Measurements from ENCODE around the gene SYT2. TPM values are rescaled to one million over a fixed set of nuclear protein-coding genes. Genes with fewer than 3 reads are reported as not detected.
"Not testable (repeated sequence)": the region's sequence is repeated elsewhere in the genome, so short reads cannot be mapped to it uniquely, and the experiment has no call there.

The SYT2 gene
- total and polyA plus RNA-seq, 9 of the 15 experiments (the other 6 are each of a cell fraction or from before 2014, with no cell fraction given) = not detected

DNA sequence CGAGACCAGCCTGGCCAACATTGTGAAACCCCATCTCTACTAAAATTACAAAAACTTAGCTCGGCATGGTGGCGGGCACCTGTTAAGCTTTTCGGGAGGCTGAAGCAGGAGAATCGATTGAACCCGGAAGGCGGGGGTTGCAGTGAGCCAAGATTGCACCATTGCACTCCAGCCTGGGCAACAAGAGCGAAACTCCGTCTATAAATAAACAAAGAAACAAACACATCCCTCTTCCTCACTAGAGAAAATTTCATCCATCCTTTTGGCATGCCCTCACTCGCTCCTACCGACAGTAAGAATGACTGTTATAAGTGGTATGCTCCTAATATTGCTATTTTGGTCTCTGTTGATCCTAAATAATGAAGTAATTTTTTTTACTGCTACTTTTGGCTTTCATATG, 166.7 kb downstream of the SYT2 start:
- H3K79me2 ChIP-seq (ENCODE audit: control insufficient read depth, insufficient read depth, low read length); FAIRE-seq; H3K27ac ChIP-seq (ENCODE audit: extremely low read depth, low read depth, low read length); ATAC-seq; H4K20me1 ChIP-seq (replicated peaks; ENCODE audit: control insufficient read depth, insufficient read depth, low read length); H3K9ac ChIP-seq (ENCODE audit: insufficient read depth in 1 of 2, low read depth in 2 of 2, low read length in 2 of 2); H3K9me1 ChIP-seq (ENCODE audit: control insufficient read depth, insufficient read depth, low read length); H3K9me3 ChIP-seq (replicated peaks; ENCODE audit: control insufficient read depth, insufficient read depth, low read depth, low read length); DNase-seq (ENCODE audit: extremely low read depth in 1 of 4, low spot score in 3 of 4); H3K4me3 ChIP-seq; H3K27me3 ChIP-seq (ENCODE audit: control insufficient read depth in 2 of 2, insufficient read depth in 2 of 2, low read length in 2 of 2); H2AFZ ChIP-seq (ENCODE audit: low read depth, low read length); H3K36me3 ChIP-seq (ENCODE audit: control insufficient read depth, insufficient read depth, low read length); in situ Hi-C loops (cut with MboI); CTCF ChIA-PET (ENCODE audit: low intra/inter-chr PET ratio); BruUV-seq (replicated peaks); intact Hi-C loops (cut with micrococcal nuclease); H3K4me2 ChIP-seq (ENCODE audit: insufficient read depth, low read length): not testable (repeated sequence)
- 95% methylated on average over 11 of the region's 11 CpGs for WGBS (ENCODE audit: insufficient coverage, low coverage, missing lambda C conversion rate)
- H3K4me1 ChIP-seq (replicated peaks in 1 of 2; ENCODE audit: control insufficient read depth in 2 of 2, insufficient read depth in 2 of 2, low read length in 2 of 2) = peaks cover 0 to 27% of the 10 kb centered on the region in 2 experiments; a peak in 3 of 5 replicates
- POLR2A ChIA-PET = interaction anchor here (0.9 to 1.9 kb wide), 2 partner anchors 9 to 18 kb away, joined by 3 to 4 read pairs; no protein-coding TSS in a partner anchor

DNA sequence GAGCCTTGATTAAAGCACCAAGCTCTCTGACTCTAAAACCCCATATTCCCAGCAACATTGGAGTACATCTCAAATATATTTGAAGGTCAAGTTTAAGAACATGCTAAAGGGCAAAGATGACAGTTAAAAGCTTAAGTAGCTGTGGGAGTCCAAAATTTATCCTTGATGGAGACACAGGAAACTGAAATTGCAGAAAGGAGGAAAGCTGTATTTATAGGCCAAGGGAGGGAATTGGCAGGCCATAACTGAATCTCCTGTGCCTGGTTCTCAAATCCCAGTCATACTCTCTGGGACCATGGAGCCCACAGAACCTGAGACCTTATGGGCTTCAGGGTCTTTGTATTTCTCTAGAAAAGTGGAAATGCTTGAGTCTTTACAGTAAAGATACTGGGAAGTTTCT, 167.8 kb downstream of the SYT2 start:
- BruUV-seq (replicated peaks); H3K9ac ChIP-seq (ENCODE audit: insufficient read depth in 1 of 2, low read depth in 2 of 2, low read length in 2 of 2); H3K79me2 ChIP-seq (ENCODE audit: control insufficient read depth, insufficient read depth, low read length); FAIRE-seq; H3K4me2 ChIP-seq (ENCODE audit: insufficient read depth, low read length); H3K9me3 ChIP-seq (replicated peaks; ENCODE audit: control insufficient read depth, insufficient read depth, low read depth, low read length); H3K27ac ChIP-seq (ENCODE audit: extremely low read depth, low read depth, low read length); POLR2A ChIA-PET; intact Hi-C loops (cut with micrococcal nuclease); H3K36me3 ChIP-seq (ENCODE audit: control insufficient read depth, insufficient read depth, low read length); H4K20me1 ChIP-seq (replicated peaks; ENCODE audit: control insufficient read depth, insufficient read depth, low read length); DNase-seq (ENCODE audit: extremely low read depth in 1 of 4, low spot score in 3 of 4); H3K9me1 ChIP-seq (ENCODE audit: control insufficient read depth, insufficient read depth, low read length); H3K27me3 ChIP-seq (ENCODE audit: control insufficient read depth in 2 of 2, insufficient read depth in 2 of 2, low read length in 2 of 2); in situ Hi-C loops (cut with MboI); ATAC-seq; H2AFZ ChIP-seq (ENCODE audit: low read depth, low read length); H3K4me3 ChIP-seq; CTCF ChIA-PET (ENCODE audit: low intra/inter-chr PET ratio): not testable (repeated sequence)
- H3K4me1 ChIP-seq (replicated peaks in 1 of 2; ENCODE audit: control insufficient read depth in 2 of 2, insufficient read depth in 2 of 2, low read length in 2 of 2) = peaks cover 0 to 27% of the 10 kb centered on the region in 2 experiments; a peak in 3 of 5 replicates

DNA sequence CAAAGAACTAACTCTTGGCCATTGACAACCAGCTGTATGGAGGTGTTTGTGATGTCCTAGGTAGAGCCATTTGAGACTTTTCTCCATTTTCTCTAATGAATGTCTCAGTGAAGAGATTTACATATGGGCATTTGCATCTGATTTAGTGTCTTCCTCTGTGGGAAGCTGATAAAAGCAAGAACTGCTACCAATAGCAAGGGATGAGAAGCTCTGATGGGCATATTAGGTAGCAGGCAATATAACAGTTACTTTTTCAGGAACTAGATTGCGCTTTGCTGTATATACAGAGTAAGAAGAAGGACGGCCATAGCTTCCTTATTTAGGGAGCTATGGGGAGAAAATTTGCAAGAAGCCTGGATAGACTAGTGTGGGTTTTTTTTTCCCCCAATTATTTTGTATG, 169.4 kb downstream of the SYT2 start:
- H3K9me3 ChIP-seq (replicated peaks; ENCODE audit: control insufficient read depth, insufficient read depth, low read depth, low read length); CTCF ChIA-PET (ENCODE audit: low intra/inter-chr PET ratio); H3K79me2 ChIP-seq (ENCODE audit: control insufficient read depth, insufficient read depth, low read length); H4K20me1 ChIP-seq (replicated peaks; ENCODE audit: control insufficient read depth, insufficient read depth, low read length); H3K27ac ChIP-seq (ENCODE audit: extremely low read depth, low read depth, low read length); POLR2A ChIA-PET; H3K9ac ChIP-seq (ENCODE audit: insufficient read depth in 1 of 2, low read depth in 2 of 2, low read length in 2 of 2); ATAC-seq; BruUV-seq (replicated peaks); intact Hi-C loops (cut with micrococcal nuclease); FAIRE-seq; H2AFZ ChIP-seq (ENCODE audit: low read depth, low read length); H3K4me2 ChIP-seq (ENCODE audit: insufficient read depth, low read length); in situ Hi-C loops (cut with MboI); H3K36me3 ChIP-seq (ENCODE audit: control insufficient read depth, insufficient read depth, low read length); DNase-seq (ENCODE audit: extremely low read depth in 1 of 4, low spot score in 3 of 4); H3K9me1 ChIP-seq (ENCODE audit: control insufficient read depth, insufficient read depth, low read length); H3K27me3 ChIP-seq (ENCODE audit: control insufficient read depth in 2 of 2, insufficient read depth in 2 of 2, low read length in 2 of 2); H3K4me3 ChIP-seq: not testable (repeated sequence)
- WGBS (ENCODE audit: insufficient coverage, low coverage, missing lambda C conversion rate) = 86% methylated on average over 2 of the region's 2 CpGs
- peaks cover 2 to 13% of the 10 kb centered on the region in 2 experiments; a peak in 3 of 5 replicates for H3K4me1 ChIP-seq (replicated peaks in 1 of 2; ENCODE audit: control insufficient read depth in 2 of 2, insufficient read depth in 2 of 2, low read length in 2 of 2)
